ENCODE results near the gene ZBTB7A. TPM values are rescaled to one million over a fixed set of nuclear protein-coding genes. Genes with fewer than 3 reads are reported as not detected.
A peak's percentile ranks its signal among the peaks of the same experiment; 100 is the strongest.

Gene ZBTB7A
- total RNA-seq, 2 donors from 2014 or later = 29.9 to 39.6 TPM

DNA sequence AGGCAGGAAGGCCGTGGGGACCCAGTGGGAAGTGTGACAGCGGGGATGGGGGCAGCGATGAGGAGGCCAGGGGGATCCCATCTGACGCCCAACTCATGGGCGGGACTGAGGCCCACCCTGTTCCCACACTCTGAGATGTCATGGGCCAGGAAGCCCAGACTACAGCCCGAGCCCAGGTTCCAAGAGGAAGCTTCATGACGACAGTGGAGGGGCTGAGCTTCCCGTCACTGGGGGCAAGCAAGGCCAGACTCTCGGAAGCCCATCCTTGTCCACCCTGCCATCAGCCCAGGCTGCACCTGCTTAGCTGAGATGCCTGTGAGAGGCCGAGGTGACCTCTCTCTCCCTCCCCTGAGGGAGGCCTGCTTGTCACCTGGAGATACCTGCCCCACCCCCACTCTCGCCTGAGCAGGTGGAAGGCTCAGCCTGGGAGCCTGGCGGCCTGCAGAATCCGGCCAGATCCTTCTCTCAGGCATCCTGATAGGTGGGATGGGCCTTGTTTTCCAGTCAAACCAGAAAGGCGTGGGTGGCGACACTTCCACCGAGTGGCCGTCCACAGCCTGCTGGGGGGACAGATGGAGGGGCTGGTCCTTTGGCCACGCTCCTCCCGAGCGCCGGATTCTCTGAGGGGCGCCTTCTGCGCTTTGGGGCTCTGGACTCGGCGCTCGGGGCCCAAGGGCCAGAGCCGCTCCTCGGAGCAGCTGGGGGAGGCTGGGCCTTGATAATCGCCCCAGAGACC, 4.8 kb downstream of the ZBTB7A start:
- ATAC-seq (replicated peaks in 1 of 2) (no peak), DNase-seq (no peak)
- Mint-ChIP-seq H3K27me3 (ENCODE audit: low read depth) (no peaks in the 10 kb centered on the region), H3K4me1 (ENCODE audit: low read depth) (peaks cover 26% of the 10 kb centered on the region), H3K36me3 (ENCODE audit: insufficient read depth in 2 of 2) (peaks cover 4% of the 10 kb centered on the region in 2 donors), H3K27ac (peak overlapping the region; percentile 46), H3K4me3 (peak overlapping the region; percentile 84 to 93), H3K9me3 (no peaks in the 10 kb centered on the region)

DNA sequence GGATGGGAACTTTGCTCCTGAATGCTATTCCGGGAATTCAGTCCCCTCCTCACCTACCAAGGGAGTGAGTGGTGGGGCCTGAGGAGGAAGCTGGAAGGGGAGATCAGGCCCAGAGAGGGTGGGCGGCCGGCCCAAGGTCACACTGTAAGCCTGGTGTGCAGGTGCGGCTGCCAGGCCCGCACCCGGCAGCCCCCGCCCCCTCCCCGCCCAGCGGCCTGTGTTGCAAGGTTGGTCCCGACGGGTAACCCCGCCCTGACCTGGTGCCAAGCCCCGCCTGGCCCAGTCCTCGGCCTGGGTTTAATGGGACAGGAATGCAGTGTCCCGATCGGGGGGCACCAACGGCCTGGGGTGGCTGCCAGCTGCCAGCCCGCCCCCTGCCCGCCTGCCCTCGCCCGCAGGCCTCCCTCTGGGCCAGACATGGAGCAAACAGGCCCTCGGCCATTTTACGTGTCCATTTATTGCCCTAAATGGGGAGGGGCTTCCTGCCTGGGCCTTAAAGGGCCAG, 5.5 kb downstream of the ZBTB7A start:
- peak overlapping the region; percentile 46 for H3K27ac Mint-ChIP-seq
- H3K36me3 Mint-ChIP-seq (ENCODE audit: insufficient read depth in 2 of 2) = peaks cover 2 to 6% of the 10 kb centered on the region in 2 donors
- DNase-seq (no peak), ATAC-seq (replicated peaks in 1 of 2) (no peak)
- H3K27me3 Mint-ChIP-seq (ENCODE audit: low read depth) = no peaks in the 10 kb centered on the region
- peaks cover 26% of the 10 kb centered on the region for H3K4me1 Mint-ChIP-seq (ENCODE audit: low read depth)
- H3K9me3 Mint-ChIP-seq = no peaks in the 10 kb centered on the region
- H3K4me3 Mint-ChIP-seq = peak overlapping the region in 1 of 2 donors; percentile 39

- H3K4me1 Mint-ChIP-seq (ENCODE audit: low read depth) = peaks cover 26% of the 10 kb centered on the region
These were observed 6.0 kb downstream of the ZBTB7A start for GRCh38 chr19:4060621-4061177.

DNA sequence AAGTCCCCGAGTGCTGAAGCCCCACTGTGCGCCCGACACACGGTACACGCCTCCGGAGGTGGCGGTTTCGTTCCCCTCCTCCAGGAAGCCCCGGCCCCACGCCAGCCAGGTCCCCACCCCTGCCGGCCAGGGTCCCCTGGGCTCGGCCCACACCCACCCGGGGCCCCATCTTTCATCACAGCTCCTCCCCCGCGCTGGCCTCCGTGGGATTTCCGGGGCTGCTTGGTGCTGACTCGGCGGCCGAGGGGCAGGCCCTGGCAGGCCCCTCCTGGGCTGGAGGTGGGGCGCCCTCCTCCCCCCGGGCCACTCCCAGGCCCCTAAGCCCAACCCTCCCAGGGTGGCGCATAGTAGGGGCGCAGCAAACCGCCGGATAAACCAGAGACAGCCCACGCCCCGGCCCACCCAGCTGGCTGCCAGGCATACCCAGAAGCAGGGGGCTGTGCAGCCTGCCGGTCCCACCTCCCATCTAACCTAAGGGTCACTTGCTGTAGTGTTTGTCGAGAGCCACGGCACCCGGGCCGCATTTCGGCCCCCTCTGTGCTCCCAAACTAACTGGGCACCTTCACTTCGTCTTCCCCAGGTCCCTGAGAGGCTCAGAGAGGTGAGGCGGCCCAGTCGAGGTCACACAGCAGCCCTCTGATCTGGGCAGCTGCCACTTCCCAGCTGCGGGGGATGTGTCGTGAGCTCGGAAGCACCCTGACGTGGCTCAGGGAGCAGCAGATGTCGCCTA, 6.6 kb downstream of the ZBTB7A start:
- DNase-seq (peak; percentile 55 to 77), ATAC-seq (replicated peaks in 1 of 2) (peak; percentile 25 to 58)
- Mint-ChIP-seq H3K27me3 (ENCODE audit: low read depth) (no peaks in the 10 kb centered on the region), H3K4me1 (ENCODE audit: low read depth) (peaks cover 26% of the 10 kb centered on the region), H3K27ac (peak overlapping the region; percentile 93), H3K4me3 (peak overlapping the region; percentile 66 to 80), H3K36me3 (ENCODE audit: insufficient read depth in 2 of 2) (peaks cover 4 to 12% of the 10 kb centered on the region in 2 donors), H3K9me3 (no peaks in the 10 kb centered on the region)

More at GRCh38 chr19:4060621-4061177, 6.0 kb downstream of the ZBTB7A start:
- DNase-seq = no peak
- Mint-ChIP-seq H3K9me3 (no peaks in the 10 kb centered on the region), H3K36me3 (ENCODE audit: insufficient read depth in 2 of 2) (peaks cover 4 to 12% of the 10 kb centered on the region in 2 donors), H3K27me3 (ENCODE audit: low read depth) (no peaks in the 10 kb centered on the region), H3K27ac (peak overlapping the region; percentile 93), H3K4me3 (peak overlapping the region; percentile 66 to 80)
- ATAC-seq (replicated peaks in 1 of 2) = no peak

- Mint-ChIP-seq H3K36me3 (ENCODE audit: insufficient read depth in 2 of 2) (peaks cover 4 to 12% of the 10 kb centered on the region in 2 donors), H3K4me3 (peak overlapping the region; percentile 62 to 80), H3K9me3 (no peaks in the 10 kb centered on the region), H3K27me3 (ENCODE audit: low read depth) (no peaks in the 10 kb centered on the region), H3K4me1 (ENCODE audit: low read depth) (peaks cover 26% of the 10 kb centered on the region), H3K27ac (peak overlapping the region; percentile 89)
- ATAC-seq (replicated peaks in 1 of 2) = no peak
- no peak for DNase-seq
These were observed 7.2 kb downstream of the ZBTB7A start for GRCh38 chr19:4059453-4059871.

DNA sequence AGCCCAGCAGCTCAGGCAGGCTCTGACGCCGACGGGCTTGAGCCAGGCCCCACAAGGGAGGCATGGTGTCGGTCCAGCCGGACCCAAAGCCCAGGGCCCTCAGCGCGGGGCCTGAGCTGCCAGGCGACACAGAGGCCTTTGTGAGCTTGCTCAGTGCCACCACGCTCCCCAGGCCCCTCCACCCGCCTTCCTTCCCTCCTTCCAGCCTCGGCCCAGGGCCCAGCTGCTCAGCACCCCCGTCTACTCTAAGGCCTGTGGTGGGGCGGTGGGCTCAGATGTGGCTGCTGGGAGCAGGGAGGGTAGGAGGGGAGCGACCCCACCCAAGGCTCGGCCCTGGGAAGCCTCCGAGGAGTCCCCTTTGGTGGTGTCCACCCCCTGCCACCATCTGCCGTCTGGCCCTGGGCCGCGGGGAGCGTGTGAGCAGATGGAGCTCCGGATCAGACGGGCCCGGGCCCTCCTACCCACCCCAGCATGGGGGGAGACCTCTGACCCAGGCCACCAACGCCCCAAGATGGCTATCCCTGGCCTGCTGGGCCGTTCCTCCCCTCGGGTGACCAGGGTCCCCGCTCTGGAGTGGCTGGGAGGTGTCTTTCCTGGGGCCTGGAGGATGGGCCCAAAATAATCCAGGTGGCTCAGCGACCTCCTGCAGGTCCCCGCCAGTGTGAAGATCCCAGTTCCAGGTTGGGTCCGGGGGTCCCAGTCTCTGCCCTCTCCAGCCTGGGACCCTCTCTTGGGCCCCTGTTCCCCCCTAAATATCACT, 7.8 kb downstream of the ZBTB7A start:
- Mint-ChIP-seq H3K27me3 (ENCODE audit: low read depth) (no peaks in the 10 kb centered on the region), H3K9me3 (no peaks in the 10 kb centered on the region), H3K4me1 (ENCODE audit: low read depth) (peaks cover 26% of the 10 kb centered on the region), H3K27ac (peak overlapping the region; percentile 89), H3K36me3 (ENCODE audit: insufficient read depth in 2 of 2) (peaks cover 4 to 12% of the 10 kb centered on the region in 2 donors), H3K4me3 (peak overlapping the region; percentile 62 to 80)
- DNase-seq = no peak
- ATAC-seq (replicated peaks in 1 of 2) = peak in 1 of 2 donors; percentile 7

- no peaks in the 10 kb centered on the region for H3K27me3 Mint-ChIP-seq (ENCODE audit: low read depth)
- H3K4me1 Mint-ChIP-seq (ENCODE audit: low read depth) = peaks cover 33% of the 10 kb centered on the region
- DNase-seq = peak; percentile 65 to 67
- peak overlapping the region; percentile 28 for H3K27ac Mint-ChIP-seq
- ATAC-seq (replicated peaks in 1 of 2) = peak; percentile 64 to 68
- H3K9me3 Mint-ChIP-seq = no peaks in the 10 kb centered on the region
- peak overlapping the region; percentile 25 to 43 for H3K4me3 Mint-ChIP-seq
- H3K36me3 Mint-ChIP-seq (ENCODE audit: insufficient read depth in 2 of 2) = peaks cover 8 to 17% of the 10 kb centered on the region in 2 donors
These were observed 8.6 kb downstream of the ZBTB7A start for GRCh38 chr19:4057931-4058692.

DNA sequence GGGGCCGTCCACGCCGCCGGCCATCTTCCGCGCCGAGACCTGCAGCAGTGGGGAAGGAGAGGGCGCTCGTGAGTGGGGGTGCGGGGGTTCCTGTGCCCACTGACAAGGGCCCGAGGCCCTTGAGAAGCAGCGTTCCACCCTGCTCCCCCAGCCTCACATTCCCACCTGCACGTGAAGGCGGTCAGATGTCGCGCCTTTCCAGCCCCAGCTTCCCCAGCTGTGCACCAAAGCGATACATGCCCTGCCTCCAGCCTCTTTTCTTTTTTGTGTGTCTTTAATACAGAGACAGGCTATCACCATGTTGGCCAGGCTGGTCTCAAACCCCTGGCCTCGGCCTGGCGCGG, 11.5 kb downstream of the ZBTB7A start:
- H3K9me3 Mint-ChIP-seq = no peaks in the 10 kb centered on the region
- DNase-seq (no peak), ATAC-seq (replicated peaks in 1 of 2) (no peak)
- H3K4me1 Mint-ChIP-seq (ENCODE audit: low read depth) = peaks cover 35% of the 10 kb centered on the region
- H3K36me3 Mint-ChIP-seq (ENCODE audit: insufficient read depth in 2 of 2) = peaks cover 11 to 32% of the 10 kb centered on the region in 2 donors
- no peak overlapping the region for H3K27ac Mint-ChIP-seq
- H3K27me3 Mint-ChIP-seq (ENCODE audit: low read depth) = no peaks in the 10 kb centered on the region
- H3K4me3 Mint-ChIP-seq = no peak overlapping the region

- Mint-ChIP-seq H3K9me3 (no peaks in the 10 kb centered on the region), H3K27me3 (ENCODE audit: low read depth) (no peaks in the 10 kb centered on the region), H3K4me1 (ENCODE audit: low read depth) (peaks cover 37% of the 10 kb centered on the region), H3K4me3 (no peak overlapping the region), H3K36me3 (ENCODE audit: insufficient read depth in 2 of 2) (peaks cover 11 to 36% of the 10 kb centered on the region in 2 donors), H3K27ac (no peak overlapping the region)
- ATAC-seq (replicated peaks in 1 of 2) (no peak), DNase-seq (no peak)
These were observed 12.1 kb downstream of the ZBTB7A start for GRCh38 chr19:4054441-4055208.

DNA sequence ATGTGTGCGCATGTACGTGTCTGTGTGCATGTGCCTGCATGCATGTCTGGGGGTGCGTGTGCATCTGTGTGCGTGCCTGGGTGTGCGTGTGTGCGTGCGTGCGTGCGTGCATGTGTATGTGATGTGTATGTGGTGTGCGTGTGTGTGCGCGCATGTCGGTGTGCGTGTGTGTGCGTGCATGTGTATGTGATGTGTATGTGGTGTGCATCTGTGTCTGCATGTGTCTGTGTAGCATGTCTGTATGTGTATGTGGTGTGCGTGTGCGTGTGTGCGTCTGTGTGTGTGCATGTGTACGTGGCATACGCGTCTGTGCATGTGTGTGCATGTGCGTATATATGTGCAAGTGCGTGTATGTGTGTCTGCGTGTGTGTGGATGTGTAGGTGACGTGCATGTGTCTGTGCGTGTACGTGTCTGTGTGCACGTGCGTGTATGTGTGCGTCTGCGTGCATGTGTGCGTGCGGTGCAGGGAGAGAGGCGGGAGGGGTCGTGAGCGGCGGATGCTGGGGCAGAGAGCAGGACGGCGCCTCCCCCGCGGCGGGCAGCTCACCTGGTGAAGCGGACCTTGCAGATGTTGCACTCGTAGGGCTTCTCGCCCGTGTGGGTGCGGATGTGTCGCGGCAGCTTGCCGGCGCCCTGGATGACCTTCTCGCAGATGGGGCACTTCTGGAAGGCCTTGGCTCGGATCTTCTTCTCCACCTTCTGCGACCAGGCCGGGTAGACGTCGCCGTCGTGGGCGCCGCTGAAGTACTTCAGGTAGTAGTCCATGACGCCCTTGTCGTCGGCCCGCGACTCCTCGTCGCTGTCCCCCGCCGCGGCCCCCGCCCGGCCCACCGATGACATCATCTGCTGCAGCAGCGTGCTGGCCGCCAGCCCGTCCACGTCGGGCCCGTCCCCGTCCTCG, 13.0 kb downstream of the ZBTB7A start:
- peak overlapping the region; percentile 8 for H3K27ac Mint-ChIP-seq
- no peaks in the 10 kb centered on the region for H3K27me3 Mint-ChIP-seq (ENCODE audit: low read depth)
- peaks cover 11 to 37% of the 10 kb centered on the region in 2 donors for H3K36me3 Mint-ChIP-seq (ENCODE audit: insufficient read depth in 2 of 2)
- ATAC-seq (replicated peaks in 1 of 2) (no peak), DNase-seq (no peak)
- H3K9me3 Mint-ChIP-seq = no peaks in the 10 kb centered on the region
- H3K4me3 Mint-ChIP-seq = peak overlapping the region in 1 of 2 donors; percentile 39
- H3K4me1 Mint-ChIP-seq (ENCODE audit: low read depth) = peaks cover 37% of the 10 kb centered on the region

- peaks cover 34% of the 10 kb centered on the region for H3K4me1 Mint-ChIP-seq (ENCODE audit: low read depth)
- H3K4me3 Mint-ChIP-seq = peak overlapping the region; percentile 29 to 46
- ATAC-seq (replicated peaks in 1 of 2) (no peak), DNase-seq (no peak)
- H3K9me3 Mint-ChIP-seq = no peaks in the 10 kb centered on the region
- no peak overlapping the region for H3K27ac Mint-ChIP-seq
- peaks cover 11 to 38% of the 10 kb centered on the region in 2 donors for H3K36me3 Mint-ChIP-seq (ENCODE audit: insufficient read depth in 2 of 2)
- no peaks in the 10 kb centered on the region for H3K27me3 Mint-ChIP-seq (ENCODE audit: low read depth)
These were observed 13.7 kb downstream of the ZBTB7A start for GRCh38 chr19:4052993-4053422.

All from activated T-cell treated with anti-CD3 and anti-CD28 coated beads, Interleukin-2, amount 50 U/mL, for 72 hours (primary cell).